ENCODE data around the gene PRKCG. TPM values are rescaled to one million over a fixed set of nuclear protein-coding genes. Genes with fewer than 3 reads are reported as not detected.

Gene PRKCG
- polyA plus RNA-seq, 3 donors: 0.01 TPM; not detected in 2

DNA sequence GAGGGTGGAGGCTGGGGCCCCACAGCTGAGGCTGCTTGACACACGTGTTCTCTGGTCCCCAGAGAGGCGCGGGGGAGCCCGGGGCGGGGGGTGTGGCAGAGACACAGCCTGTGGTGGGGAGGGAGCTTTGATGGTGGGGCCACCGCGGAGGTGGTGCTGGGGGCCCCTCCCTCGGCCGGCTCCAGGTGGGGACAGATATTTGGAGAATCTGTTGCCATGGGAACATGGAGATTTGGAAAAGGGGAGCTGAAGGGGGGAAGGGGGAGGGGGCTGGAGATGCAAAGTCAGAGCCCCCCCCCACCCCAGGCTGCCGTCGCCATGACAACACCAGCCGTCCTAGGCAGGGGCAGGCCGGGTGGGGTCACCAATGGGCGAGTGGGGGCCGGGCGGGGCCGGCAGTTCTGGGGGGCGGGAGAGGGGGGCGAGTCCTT is 1.2 kb downstream of the PRKCG start:
- H4K20me1 ChIP-seq (ENCODE audit: insufficient read depth, low read length): no peaks in the 10 kb centered on the region
- no peak overlapping the region for H3K9ac ChIP-seq (ENCODE audit: insufficient read depth, low read length, poor library complexity, severe bottlenecking)
- intact Hi-C loops (cut with micrococcal nuclease): loop anchor here (5.0 kb wide), 2 partner anchors 36 to 41 kb away; no protein-coding TSS in a partner anchor
- H3K4me1 ChIP-seq (ENCODE audit: control insufficient read depth in 1 of 2, insufficient read depth in 2 of 2, low read length in 2 of 2): peaks cover 28 to 40% of the 10 kb centered on the region in 2 donors
- peaks cover 3 to 12% of the 10 kb centered on the region in 2 donors for H3K9me3 ChIP-seq (replicated peaks in 1 of 2; ENCODE audit: control insufficient read depth in 1 of 2, insufficient read depth in 1 of 2, low read length in 2 of 2)
- peaks cover 16% of the 10 kb centered on the region for H3K4me1 Mint-ChIP-seq
- peaks cover 0 to 11% (median 5%) of the 10 kb centered on the region in 7 donors for H3K9me3 Mint-ChIP-seq
- peak overlapping the region in 1 of 2 donors; percentile 85 for H3K4me3 Mint-ChIP-seq
- no peak overlapping the region for H3K4me3 ChIP-seq (replicated peaks in 1 of 3; ENCODE audit: low read depth in 2 of 3, low read length in 3 of 3)
- TF ChIP-seq, protein P1, sequence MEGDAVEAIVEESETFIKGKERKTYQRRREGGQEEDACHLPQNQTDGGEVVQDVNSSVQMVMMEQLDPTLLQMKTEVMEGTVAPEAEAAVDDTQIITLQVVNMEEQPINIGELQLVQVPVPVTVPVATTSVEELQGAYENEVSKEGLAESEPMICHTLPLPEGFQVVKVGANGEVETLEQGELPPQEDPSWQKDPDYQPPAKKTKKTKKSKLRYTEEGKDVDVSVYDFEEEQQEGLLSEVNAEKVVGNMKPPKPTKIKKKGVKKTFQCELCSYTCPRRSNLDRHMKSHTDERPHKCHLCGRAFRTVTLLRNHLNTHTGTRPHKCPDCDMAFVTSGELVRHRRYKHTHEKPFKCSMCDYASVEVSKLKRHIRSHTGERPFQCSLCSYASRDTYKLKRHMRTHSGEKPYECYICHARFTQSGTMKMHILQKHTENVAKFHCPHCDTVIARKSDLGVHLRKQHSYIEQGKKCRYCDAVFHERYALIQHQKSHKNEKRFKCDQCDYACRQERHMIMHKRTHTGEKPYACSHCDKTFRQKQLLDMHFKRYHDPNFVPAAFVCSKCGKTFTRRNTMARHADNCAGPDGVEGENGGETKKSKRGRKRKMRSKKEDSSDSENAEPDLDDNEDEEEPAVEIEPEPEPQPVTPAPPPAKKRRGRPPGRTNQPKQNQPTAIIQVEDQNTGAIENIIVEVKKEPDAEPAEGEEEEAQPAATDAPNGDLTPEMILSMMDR (IDR thresholded peaks at IDR 0.05): no peak
- H3K36me3 Mint-ChIP-seq: peaks cover 3 to 8% of the 10 kb centered on the region in 2 donors
- no peak overlapping the region for H3K4me2 ChIP-seq (replicated peaks; ENCODE audit: extremely low read depth, low read length, poor library complexity, severe bottlenecking)
- H3K79me2 ChIP-seq (ENCODE audit: insufficient read depth, low read length): no peaks in the 10 kb centered on the region
- DNase-seq: no peak
- peaks cover 21 to 53% (median 47%) of the 10 kb centered on the region in 3 donors for H3K27me3 Mint-ChIP-seq (ENCODE audit: low read depth in 3 of 3)
- WGBS (ENCODE audit: insufficient coverage): 0% methylated on average over 4 of the region's 19 CpGs
- H3K36me3 ChIP-seq (replicated peaks in 1 of 2; ENCODE audit: control insufficient read depth in 1 of 2, insufficient read depth in 2 of 2, low read length in 2 of 2): no peaks in the 10 kb centered on the region
- peaks cover 37 to 66% of the 10 kb centered on the region in 2 donors for H3K27me3 ChIP-seq (ENCODE audit: control insufficient read depth in 2 of 2, insufficient read depth in 2 of 2, low read length in 2 of 2)
- H3K27ac Mint-ChIP-seq: no peak overlapping the region
- no peak overlapping the region for H3K27ac ChIP-seq (ENCODE audit: low read depth in 1 of 2, low read length in 2 of 2)
- H2AFZ ChIP-seq (ENCODE audit: insufficient read depth, low read depth, low read length, poor library complexity, severe bottlenecking): no peak overlapping the region

- Mint-ChIP-seq H3K4me3 (peak overlapping the region in 1 of 2 donors; percentile 82), H3K9me3 (peaks cover 0 to 11% (median 5%) of the 10 kb centered on the region in 7 donors), H3K27ac (peak overlapping the region in 1 of 7 donors; percentile 70), H3K27me3 (ENCODE audit: low read depth in 3 of 3) (peaks cover 21 to 52% (median 45%) of the 10 kb centered on the region in 3 donors), H3K4me1 (peaks cover 13% of the 10 kb centered on the region), H3K36me3 (peaks cover 3 to 8% of the 10 kb centered on the region in 2 donors)
- no peaks in the 10 kb centered on the region for H3K79me2 ChIP-seq (ENCODE audit: insufficient read depth, low read length)
- DNase-seq: no peak
- TF ChIP-seq, protein P1 (IDR thresholded peaks at IDR 0.05): no peak
- no peak overlapping the region for H3K4me2 ChIP-seq (replicated peaks; ENCODE audit: extremely low read depth, low read length, poor library complexity, severe bottlenecking)
- no peak overlapping the region for H3K9ac ChIP-seq (ENCODE audit: insufficient read depth, low read length, poor library complexity, severe bottlenecking)
- WGBS (ENCODE audit: insufficient coverage): 37% methylated on average over 9 of the region's 11 CpGs
- H3K4me3 ChIP-seq (replicated peaks in 1 of 3; ENCODE audit: low read depth in 2 of 3, low read length in 3 of 3): no peak overlapping the region
- no peak overlapping the region for H3K27ac ChIP-seq (ENCODE audit: low read depth in 1 of 2, low read length in 2 of 2)
- intact Hi-C loops (cut with micrococcal nuclease): loop anchor here (5.0 kb wide), 2 partner anchors 36 to 41 kb away; no protein-coding TSS in a partner anchor
- peaks cover 3 to 12% of the 10 kb centered on the region in 2 donors for H3K9me3 ChIP-seq (replicated peaks in 1 of 2; ENCODE audit: control insufficient read depth in 1 of 2, insufficient read depth in 1 of 2, low read length in 2 of 2)
- H3K27me3 ChIP-seq (ENCODE audit: control insufficient read depth in 2 of 2, insufficient read depth in 2 of 2, low read length in 2 of 2): peaks cover 37 to 66% of the 10 kb centered on the region in 2 donors
- H2AFZ ChIP-seq (ENCODE audit: insufficient read depth, low read depth, low read length, poor library complexity, severe bottlenecking): no peak overlapping the region
- peaks cover 27 to 39% of the 10 kb centered on the region in 2 donors for H3K4me1 ChIP-seq (ENCODE audit: control insufficient read depth in 1 of 2, insufficient read depth in 2 of 2, low read length in 2 of 2)
- no peaks in the 10 kb centered on the region for H3K36me3 ChIP-seq (replicated peaks in 1 of 2; ENCODE audit: control insufficient read depth in 1 of 2, insufficient read depth in 2 of 2, low read length in 2 of 2)
- H4K20me1 ChIP-seq (ENCODE audit: insufficient read depth, low read length): no peaks in the 10 kb centered on the region
These were observed 1.7 kb downstream of the PRKCG start for GRCh38 chr19:53883741-53884140.

All from CD14-positive monocyte (primary cell).